NCI-H345 treated with DMSO at 0.1 percent for 48 hours (cell line): ENCODE measurements around the gene TAF3.
A peak's percentile ranks its signal among the peaks of the same experiment; 100 is the strongest.
"Not testable (repeated sequence)": the region's sequence is repeated elsewhere in the genome, so short reads cannot be mapped to it uniquely, and the experiment has no call there.

ENCODE experiments used
- DNase-seq: peaks from one replicate; lab custom pipeline; 2025; ENCODE audit not compliant: unreplicated experiment; lab: John Stamatoyannopoulos, UW

The TAF3 gene

DNA sequence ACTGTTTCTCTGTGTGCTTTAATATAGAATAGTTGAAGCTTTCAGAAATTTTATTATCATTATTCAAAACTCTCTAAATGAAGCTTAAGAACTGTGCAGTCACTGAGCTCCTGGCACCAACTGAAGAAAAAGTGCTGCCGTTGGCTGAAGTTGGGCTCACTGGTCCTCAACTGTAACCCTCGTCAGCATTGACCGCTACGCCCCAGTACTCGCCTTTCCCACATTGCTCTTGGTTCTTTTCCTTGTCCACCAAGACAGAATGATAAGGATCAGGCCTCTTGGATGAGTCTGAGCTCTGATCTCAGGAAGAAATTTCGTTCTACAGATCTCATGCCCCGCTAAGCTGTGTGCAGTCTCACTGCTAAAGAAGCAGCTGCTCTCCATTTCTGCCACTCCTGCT, 7.9 kb upstream of the TAF3 start:
- no peak for DNase-seq

DNA sequence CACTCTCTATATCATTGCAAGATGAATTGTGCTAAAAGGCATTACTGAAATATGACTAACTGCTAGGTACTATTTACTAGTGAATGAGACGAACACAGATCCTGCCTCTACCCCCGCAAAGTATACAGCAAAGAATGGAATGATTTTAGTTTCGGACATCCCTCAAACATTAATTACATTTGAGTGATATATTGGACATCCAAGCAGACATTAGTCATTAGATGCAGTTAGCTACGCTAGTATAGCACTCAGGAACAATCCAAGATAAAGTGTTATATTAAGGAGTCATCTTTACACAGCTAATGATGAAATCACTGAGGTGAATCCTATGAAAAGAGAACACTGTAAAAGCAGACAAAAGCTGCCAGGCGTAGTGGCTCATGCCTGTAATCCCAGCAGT, 7.3 kb upstream of the TAF3 start:
- DNase-seq, result no peak

DNA sequence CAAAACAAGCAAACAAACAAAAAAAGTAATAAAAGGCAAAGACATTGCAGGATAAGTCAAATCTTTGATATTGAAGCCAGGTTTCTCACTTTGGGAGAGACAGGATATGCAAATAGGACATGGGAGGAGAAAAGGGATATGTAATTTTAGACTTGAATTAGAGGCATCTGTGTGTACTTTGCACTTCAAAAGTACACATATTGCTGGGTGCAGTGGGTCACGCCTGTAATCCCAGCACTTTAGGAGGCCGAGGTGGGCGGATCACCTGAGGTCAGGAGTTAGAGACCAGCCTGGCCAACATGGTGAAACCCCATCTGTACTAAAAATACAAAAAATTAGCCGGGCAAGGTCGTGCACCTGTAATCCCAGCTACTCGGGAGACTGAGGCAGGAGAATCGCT, 6.6 kb upstream of the TAF3 start:
- not testable (repeated sequence) for DNase-seq

DNA sequence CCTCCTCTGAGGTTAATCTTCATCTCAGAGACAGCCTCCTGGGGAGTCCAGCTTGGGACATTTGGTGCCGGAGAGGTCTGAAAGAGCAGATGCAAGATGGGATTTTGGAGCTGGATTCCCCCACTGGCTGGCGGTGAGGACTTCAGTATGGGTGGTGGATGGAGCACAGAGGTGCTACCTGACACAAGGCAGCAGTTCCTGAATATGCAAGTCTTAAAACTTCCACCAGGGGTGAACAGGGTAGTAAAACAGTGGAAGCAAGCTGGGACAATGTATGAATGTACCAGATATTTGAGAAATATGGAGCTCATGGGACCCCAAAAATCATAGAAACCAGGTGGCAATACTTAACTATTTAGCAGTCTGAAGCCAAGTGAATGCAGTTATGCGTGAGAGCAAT, 4.8 kb upstream of the TAF3 start:
- no peak for DNase-seq

DNA sequence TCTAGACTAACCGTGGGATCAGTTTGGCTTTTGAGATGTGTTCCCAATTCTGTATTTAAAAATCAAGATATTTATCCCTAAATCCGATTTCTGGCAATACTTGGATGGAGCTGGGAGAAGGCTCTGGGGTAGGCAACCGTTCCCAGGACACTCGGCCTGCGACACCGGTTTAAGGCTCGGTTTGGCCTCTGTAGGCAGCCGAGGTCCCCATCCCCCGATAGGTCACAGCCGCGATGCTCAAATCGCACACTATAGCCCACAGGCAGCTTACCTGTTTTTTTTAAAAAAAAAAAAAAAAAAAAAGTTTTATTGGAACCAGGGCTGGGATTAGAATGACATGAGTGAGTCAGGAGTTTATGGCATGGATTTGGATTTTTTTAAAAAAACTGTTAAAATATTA, 729 bp upstream of the TAF3 start:
- DNase-seq, result no peak

DNA sequence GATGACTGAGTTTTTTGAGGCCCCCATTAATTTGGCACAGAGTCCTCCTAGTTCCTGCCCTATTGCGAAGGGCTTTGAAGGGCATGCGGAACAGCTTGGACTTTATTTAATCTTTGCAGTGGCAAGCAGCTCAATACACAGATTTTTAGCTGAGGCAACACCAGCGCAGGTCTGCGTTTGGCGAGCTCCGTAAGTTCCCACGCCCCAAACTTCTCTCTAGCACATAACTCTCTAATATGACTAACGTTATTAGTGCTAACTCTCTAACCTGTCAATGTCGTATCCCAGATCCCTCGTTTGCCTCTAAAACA, 366 bp upstream of the TAF3 start:
- DNase-seq, result no peak

DNA sequence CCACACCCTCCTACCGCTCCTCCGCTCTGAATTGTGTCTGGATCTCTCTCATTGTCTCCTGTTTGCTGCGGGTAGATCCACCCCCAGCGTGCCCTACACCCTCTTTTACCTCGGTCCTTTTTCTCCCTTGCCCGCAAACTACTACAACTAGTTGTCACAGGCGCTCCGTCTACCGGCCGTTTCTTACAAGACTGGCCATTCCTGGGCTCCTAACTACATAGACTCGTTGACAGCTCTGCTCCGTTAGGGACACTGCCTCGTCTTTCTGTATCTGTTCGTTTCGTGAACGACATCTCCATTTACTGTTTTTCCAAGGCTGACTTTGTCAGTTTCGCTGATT, 786 bp downstream of the TAF3 start:
- no peak for DNase-seq

DNA sequence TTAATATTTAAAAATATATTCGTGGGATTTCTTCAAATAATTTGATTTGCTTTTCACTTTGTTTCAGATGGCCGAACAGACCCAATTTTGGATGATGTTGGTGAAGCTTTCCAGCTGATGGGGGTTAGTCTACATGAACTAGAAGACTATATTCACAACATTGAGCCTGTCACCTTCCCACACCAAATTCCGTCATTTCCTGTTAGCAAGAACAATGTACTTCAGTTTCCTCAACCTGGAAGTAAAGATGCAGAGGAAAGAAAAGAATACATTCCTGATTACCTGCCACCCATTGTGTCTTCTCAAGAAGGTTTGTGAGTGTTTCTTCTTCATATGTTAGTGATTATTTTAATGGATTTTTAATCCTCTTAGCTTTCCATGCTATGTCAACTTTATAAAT, 5.9 kb downstream of the TAF3 start:
- DNase-seq, result no peak

DNA sequence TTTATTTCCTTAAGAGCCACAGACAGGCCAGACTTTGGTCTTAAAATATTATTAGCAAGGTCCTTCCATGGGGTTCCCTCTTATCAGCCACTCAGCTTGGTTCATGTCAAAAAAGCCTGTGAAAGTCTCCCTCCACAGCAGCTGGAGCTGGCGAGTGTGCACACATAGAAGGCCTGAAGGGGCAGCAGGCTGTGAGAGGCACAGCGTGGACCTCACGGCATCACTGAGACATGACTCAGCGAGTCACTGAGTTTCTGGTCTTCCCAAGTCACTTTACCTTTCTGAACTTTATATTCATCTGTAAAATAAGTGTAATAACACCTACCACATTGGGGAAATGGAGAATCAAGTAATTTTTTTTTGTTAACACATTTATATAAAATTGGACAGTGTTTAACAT, 8.7 kb downstream of the TAF3 start:
- DNase-seq, result no peak

DNA sequence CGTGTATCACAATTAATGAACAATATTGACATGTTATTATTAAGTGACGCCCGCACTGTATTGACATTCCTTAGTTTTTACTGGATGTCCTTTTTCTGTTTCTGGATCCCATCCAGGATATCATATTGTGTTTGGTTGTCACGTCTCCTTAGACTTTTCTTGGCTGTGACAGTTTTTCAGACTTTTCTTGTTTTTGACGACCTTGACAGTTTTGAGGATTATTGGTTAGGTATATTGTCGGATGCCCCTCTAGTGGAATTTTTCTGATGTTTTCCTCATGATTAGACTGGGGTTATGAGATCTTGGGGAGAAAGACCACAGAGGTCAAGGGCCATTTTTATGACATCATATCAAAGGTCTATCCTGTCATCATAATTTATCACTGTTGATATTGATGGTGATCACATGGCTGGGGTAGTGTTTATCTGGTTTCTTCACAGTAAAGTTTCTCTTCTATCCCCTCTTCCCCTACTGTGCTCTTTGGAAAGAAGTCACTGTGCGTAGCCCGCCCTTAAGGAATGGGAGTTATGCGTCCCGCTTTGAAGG, 11.1 kb downstream of the TAF3 start:
- DNase-seq, result no peak

DNA sequence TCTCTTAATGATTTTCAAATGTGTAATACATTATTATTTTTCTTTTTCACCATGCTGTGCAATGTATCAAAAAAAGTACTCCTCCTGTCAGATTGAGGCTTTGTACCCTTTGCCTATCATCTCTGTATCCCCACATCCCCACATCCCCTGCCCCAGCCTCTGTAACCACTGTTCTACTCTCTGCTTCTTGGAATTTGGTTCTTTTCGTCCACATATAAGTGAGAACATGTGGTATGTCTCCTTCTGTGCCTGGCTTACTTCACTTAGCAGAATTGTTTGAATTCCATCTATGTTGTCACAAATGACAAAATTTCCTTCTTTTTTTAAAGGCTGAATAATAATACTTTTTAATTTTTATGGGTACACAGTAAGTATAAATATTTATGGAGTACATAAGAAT, 13.8 kb downstream of the TAF3 start:
- no peak for DNase-seq

DNA sequence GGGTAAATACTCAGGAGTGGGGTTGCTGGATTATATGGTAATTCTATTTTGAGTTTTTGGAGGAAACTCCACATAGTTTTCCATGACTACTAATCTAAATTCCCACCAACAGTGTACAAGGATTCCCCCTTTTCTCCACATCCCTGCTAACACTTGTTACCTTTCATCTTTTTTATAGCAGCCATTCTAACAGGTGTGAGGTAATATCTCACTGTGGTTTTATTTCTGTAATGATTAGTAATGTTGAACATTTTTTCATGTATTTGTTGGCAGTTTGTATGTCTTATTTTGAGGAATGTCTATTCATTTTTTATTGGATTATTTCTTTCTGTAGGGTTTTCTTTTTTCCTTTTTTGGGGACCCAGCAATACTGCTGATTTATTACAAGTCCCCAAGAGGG, 14.9 kb downstream of the TAF3 start:
- no peak for DNase-seq

DNA sequence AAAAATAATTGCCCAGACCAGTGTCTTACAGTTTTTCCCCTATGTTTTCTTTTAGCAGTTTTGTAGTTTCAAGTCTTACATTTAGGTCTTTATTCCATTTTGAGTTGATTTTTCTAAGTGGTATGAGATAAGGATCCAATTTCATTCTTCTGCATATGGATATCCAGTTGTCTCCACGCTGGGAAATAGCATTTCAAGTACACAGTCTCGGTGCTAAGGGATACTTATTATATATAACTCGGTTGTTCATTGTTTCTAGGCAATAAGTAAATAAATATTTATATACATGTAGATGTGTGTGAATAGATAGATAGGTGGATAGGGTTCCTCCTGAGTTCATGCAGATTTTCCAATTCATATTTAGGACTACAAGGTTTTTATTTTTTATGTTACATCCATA, 16.0 kb downstream of the TAF3 start:
- DNase-seq, result no peak

DNA sequence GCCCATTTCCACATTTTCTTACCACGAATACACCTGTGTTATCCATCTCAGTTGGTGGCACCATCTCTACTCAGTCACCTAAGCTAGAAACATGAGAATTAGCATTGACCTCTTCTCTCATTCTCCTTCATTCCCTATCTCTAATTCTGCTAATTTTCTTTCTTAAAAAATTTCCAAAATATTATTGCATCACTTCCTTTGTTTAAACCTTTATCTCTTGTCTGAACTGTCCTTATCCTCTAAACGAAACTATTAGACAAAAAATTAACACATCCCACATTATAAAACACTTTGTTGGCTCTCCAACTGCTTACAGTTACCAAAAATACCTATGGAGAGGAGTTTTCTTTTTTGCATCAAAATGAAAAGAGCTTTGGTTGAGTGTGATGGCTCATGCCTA, 18.3 kb downstream of the TAF3 start:
- no peak for DNase-seq

DNA sequence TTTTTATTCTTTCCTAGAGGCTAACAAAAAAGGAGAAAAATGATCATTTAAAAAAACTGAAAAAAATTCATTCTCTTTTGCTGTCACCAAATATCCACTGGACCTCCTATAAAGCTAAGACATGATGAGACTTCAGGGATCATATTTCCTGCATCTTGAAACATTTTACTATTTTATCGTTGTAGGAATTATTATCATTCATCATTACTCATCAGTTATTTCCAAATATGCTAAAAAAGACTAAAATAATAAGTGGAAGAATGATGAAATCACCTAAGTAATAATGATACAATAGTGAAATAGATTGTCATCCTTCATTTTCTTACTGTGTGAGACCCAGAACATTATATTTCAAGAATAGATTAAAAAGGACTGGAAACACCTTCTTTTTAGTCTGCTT, 28.3 kb downstream of the TAF3 start:
- DNase-seq, result no peak

DNA sequence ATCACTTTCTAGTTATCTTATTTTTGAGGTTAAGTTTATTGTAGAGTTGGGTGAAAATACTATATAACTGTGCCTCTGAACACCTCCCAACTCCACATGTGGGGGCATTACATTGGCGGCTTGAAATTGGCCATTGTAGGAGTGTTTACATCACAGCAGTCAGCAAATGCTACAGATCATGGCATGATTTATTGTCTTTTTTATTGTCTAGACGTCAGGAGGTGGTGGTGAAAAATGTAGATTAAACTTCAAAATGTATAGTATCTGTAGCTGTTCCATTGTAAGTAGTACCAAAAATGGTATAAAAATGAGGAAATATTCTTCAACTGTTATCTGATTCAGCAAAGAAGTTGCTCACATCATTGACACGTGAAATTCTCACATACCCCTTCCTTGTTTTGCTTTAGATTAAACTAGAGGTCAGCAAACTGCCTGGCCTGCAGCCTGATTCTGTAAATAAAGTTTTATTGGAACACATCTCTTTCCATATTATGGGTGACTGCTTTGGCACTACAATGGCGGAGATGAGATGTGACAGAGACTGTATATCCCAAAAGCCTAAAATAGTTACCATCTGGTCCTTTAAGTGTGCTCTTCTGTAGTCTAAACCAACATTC, 35.0 kb downstream of the TAF3 start:
- no peak for DNase-seq

DNA sequence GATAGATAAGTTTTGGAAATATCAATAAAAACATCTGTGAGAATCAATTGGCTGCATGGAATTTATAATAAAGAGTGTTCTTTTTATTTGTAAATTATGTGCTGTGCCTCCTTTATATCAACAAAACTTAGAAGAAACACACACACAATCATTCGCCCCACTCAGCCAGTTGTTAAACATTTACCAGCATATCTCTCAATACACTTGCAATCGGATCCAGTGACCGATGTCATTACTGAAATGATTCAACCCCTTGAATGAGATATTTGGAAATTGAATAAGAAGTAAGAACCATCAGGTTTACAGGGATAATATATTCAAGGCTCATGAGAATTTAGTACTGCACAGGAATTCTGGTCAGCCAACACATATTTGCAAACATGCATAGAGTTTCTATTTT, 35.6 kb downstream of the TAF3 start:
- no peak for DNase-seq

DNA sequence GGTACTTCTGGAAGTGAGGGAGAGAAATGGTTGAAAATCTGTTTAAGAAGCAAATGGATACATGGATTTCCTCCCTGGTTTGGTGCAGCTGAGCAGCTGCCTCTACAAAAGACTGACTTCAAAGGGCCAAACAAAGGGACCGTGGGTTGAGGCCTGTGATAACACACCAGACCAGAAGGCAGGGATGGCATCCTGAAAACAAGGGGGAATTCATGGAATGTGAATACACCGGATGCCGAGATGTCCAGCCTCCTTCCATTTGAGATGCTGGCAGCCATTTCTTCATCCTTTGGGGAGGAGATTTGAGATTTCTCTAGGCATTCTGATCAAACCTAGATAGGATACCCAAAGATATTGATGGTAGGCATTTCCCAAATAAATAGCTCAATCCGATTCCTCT, 36.9 kb downstream of the TAF3 start:
- DNase-seq, result no peak

DNA sequence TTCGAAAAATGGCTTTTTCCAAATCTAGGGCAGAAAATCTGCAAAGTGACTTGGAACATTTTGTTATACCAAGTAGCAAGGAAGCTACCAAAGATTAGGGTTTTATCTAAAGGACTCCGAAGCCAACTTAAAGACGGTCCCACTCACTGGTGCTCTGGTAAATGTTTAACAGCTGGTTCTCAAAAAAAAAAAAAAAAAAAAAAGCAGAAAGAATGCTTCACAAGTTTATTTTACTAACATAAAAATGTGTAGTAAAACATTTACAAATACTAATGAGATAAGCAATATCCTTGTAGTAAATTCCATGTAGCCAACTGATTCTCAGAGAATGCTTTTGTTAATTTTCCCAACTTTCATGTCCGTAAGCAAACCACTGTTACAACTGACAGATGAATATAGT, 38.4 kb downstream of the TAF3 start:
- no peak for DNase-seq

DNA sequence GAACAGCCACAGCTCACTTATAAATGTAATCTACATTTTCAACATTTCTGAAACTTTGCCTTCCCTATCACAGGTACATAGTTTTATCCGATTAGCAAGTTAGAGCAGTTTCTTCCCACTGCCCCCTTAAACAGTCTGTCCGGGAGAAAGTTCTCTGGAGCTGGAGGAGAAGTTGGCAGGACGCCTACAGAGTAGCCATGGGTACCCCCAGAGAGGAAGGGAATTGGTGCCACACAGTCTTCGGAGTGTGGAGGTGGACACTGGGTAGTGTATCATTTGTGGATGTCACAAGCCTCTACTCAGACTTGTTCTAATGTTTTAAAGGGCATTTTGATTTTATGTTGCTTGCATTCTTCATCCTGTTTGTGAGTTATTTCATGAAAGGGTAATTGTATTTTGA, 39.0 kb downstream of the TAF3 start:
- DNase-seq, result no peak

DNA sequence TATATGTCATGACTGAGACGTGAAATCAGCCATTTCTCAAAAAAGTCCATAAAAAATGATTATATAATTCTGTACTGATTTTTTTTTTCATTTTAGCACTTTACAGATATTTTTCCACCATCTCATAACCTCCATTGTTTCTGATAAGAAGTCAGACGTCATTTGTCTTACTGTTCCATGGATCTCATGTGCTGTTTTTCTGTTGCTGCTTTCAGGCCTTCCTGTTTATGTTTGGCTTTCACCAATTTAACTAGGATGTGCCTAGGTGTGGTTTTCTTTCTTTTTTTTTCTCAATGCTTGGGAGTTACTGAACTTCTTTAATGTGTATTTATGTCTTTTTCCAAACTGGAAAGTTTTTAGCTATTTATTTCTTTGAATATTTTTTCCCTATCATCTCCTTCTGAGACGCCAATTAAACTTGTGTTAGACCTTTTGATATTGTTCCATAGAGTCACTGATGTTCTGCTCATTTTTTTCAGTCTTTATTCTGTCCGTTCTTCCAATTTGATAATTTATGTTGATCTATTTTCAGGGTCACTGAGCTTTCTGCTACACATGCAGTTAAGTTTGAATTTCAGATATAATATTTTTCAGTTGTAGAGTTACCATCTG, 43.3 kb downstream of the TAF3 start:
- no peak for DNase-seq

DNA sequence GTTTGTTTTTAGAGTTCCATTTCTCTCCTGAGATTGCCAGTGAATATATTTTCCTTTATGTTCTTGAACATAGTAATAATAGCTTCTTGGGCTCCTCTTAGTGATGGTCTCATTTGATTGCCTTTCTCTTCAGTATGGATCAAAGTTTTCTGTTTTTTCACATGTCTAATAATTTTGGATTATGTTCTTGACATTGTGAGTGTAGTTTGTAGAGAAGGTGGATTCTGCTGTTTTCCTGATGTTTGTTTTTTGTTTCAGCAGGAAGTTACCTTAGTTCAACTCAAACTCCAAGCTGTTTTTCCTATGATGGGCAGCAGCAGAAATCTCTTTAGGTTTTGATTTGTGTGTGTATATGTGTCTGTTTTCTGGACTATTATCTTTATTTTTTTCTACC, 43.8 kb downstream of the TAF3 start:
- DNase-seq, result no peak

DNA sequence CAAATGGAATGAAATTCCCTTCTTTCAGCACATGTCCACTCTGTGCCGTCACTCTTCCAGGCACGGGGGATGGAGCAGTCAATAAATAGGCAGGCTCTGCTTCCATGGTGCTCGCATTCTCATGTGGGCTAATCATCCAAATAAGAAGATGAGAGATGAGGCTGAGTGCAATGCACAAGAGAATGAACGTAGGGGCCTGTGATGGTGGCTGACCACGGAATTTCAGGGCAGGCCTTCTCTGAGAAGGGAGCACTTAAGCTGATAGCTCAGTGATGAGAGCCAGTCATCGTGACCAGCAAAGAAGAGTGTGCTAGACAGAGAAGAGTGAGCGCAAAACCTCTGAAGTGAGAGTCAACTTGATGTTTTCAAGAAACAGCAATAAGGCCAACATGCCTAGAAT, 47.9 kb downstream of the TAF3 start:
- DNase-seq, result no peak

DNA sequence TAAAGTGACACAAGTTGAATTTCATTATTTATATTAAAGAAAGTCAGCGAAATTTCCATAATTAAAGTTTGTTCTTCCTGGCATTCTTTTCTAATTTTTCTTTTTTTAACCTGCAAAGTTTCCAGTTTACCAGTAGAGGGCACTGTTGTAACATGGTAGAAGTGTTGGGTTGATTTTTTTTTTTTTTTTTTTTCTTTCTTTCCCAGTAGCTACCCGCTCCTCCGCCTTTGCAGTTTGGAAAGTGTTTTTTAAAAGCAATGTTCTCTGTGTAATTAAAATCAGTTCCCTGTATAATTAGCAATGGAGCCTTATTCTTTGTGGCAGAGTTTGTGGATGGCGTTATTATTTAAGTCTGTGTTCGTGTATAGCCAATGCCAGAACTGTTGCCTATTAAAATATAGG, 53.7 kb downstream of the TAF3 start:
- peak; percentile 2 for DNase-seq
